Epithelial cell of esophagus (primary cell): Measurements from ENCODE around the gene TMEFF2.

ENCODE experiments used
- DNase-seq: peaks from one replicate; pipeline ENCODE4 v3.0.0; 2010; ENCODE audit warnings: low read depth
- H3K4me3 ChIP-seq: 2 replicates; pipeline ENCODE4 v1.5.1; 2011; ENCODE audit warnings: mild to moderate bottlenecking, low read length, control low read depth
- TF ChIP-seq, protein P1 (sequence below): IDR thresholded peaks from 2 replicates; pipeline ENCODE4 v1.5.1; 2011; ENCODE audit warnings: low read depth, mild to moderate bottlenecking, low read length, control low read depth, inconsistent platforms; ENCODE audit not compliant: insufficient read depth; ENCODE audit errors: missing control alignments

Gene TMEFF2

DNA sequence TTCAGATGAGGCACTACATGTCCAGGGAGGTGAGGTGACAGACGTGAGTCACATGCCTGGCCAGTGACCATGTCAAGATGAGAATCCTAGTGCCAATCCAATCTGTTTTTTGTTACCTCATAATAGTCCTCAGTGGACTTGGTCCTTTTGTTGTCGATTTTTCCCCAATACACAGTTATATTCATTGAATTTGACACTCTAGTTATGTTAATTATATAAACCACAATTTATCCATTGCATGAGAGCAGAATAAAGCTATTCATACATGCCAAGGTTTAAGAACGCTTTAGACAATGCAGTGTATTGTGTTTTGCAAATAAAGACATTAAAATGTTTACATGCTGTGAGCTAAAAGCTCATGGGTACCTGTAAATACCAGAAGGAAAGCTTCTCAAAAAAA, 21.6 kb upstream of the TMEFF2 start:
- no peak for DNase-seq
- TF ChIP-seq, protein P1, sequence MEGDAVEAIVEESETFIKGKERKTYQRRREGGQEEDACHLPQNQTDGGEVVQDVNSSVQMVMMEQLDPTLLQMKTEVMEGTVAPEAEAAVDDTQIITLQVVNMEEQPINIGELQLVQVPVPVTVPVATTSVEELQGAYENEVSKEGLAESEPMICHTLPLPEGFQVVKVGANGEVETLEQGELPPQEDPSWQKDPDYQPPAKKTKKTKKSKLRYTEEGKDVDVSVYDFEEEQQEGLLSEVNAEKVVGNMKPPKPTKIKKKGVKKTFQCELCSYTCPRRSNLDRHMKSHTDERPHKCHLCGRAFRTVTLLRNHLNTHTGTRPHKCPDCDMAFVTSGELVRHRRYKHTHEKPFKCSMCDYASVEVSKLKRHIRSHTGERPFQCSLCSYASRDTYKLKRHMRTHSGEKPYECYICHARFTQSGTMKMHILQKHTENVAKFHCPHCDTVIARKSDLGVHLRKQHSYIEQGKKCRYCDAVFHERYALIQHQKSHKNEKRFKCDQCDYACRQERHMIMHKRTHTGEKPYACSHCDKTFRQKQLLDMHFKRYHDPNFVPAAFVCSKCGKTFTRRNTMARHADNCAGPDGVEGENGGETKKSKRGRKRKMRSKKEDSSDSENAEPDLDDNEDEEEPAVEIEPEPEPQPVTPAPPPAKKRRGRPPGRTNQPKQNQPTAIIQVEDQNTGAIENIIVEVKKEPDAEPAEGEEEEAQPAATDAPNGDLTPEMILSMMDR, result no peak
- H3K4me3 ChIP-seq, result no peak overlapping the region

DNA sequence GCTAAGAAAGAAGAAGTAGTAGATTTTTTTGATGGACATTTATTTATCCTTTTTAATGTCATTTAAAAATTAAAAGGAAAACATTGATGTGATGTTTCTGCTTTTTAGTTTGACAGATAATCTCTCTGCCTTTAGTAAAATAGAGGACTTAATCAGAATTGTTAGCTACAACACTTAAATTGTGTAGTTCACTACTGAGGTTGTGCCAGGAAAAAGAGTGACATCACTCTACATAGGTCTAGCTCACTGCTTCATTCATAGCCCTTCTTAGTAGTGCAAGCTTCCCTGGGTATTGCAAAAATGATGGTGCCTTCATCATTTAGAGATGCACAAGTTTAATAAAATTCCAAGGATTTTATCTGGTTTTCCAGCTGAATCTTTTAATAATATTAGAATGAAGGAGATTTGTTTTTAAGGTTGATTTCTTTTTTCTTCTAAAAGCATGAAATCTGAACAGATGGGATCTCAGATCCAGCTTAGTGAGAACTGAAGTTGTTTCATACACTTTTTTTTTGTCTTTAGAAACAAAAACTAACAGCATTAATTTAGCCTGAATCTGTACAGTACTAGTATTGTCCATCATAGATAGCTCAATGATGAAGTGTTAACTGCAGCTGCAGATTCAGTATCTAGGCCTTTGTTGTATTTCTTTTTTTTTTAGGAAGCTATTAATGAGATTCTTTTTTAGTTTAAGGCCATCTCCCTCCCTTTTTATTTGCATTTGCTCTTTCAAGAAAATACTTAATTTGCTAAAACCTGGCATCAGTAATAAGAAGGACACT, 20.6 kb upstream of the TMEFF2 start:
- TF ChIP-seq, protein P1, result no peak
- H3K4me3 ChIP-seq, result no peak overlapping the region
- no peak for DNase-seq

DNA sequence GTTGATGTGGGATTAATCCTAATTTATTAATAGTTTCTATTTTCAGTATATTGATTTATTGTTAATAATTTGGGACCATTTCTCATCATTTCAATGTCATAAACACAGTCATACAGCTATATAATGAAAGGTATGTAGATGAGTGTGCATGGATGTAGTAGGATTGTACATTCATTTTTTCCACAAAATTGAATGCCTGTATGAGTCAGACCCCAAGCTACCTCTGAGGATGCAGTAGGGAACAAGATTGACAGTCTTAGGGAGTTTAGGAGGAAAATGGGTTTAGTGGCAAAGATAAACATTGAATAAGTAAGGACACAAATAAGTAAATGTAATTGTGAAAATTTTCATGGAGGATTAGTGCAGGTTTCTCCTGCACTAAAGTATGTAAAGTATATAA, 14.1 kb upstream of the TMEFF2 start:
- TF ChIP-seq, protein P1, result no peak
- no peak overlapping the region for H3K4me3 ChIP-seq
- no peak for DNase-seq

DNA sequence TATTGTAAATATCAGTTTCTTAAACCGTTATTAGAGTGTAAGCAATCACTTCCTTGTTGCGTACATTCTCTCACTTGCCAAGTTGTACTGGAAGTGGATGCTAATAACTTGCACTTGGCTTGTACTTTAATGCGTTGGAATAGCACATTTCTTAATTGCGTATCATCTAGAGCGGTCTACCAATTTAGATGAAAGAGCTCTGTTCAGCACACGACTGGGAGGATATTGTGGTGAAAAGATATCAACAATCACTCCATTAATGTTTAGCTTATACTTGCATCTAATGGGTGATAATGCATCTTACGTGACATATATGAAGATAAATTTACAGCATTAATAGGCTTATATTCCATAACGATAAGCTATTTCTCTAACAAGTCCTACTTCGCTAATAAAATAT, 11.7 kb upstream of the TMEFF2 start:
- TF ChIP-seq, protein P1, result no peak

DNA sequence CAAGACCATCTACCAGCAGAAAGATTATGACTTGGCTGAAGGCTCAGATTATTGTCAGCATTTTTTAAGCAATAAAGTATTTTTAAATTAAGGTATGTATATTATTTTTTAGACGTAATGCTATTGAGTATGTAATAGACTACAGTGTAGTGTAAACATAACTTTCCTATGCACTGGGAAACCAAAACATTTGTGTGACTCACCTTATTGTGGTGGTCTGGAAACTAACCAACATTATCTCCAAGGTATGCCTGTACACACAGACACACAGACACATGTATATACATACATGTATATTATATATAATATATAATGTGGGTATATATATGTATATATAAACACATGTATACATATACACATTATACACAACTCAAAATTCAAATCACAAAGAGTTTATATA, 9.1 kb upstream of the TMEFF2 start:
- DNase-seq, result no peak
- TF ChIP-seq, protein P1, result no peak
- no peak overlapping the region for H3K4me3 ChIP-seq

More for the DNA sequence above, 11.7 kb upstream of the TMEFF2 start:
- no peak overlapping the region for H3K4me3 ChIP-seq
- DNase-seq, result no peak

DNA sequence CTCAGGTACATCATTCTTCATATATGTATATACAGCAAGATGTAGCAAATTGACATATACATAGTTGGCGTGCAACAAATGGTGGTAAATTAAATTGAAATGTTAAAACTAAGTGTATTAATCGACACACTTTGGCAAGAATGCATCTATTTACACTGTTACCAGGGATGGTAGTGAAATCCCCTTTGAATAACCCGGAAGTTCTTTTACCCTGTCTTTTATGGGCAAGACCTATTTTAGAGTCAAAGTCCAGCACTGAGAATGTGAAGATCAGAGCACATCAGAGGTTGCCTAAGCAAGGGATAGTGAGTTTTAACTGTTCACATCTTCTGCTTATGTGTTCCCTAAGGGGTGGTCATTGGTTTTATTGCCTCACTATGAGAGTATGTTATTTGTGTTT, 7.6 kb upstream of the TMEFF2 start:
- DNase-seq, result no peak
- TF ChIP-seq, protein P1, result no peak
- no peak overlapping the region for H3K4me3 ChIP-seq

DNA sequence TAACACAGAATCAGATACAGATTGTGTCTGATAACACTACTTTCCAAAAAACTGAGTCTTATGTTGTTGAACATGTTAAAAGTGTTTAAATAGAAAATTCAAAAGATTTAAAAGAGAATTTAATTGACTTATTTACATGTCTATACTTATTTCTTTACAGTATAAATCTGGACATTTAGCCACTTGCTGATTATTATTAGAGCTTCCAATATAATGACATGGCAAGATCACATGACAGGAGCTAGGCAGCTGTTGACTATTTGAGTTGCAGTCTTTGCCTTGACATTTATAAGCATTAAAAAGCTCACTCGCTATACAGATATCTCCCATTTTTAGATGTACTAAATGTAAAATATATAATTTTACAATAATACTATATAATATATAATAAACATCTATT, 6.4 kb upstream of the TMEFF2 start:
- DNase-seq, result no peak
- H3K4me3 ChIP-seq, result no peak overlapping the region
- TF ChIP-seq, protein P1, result no peak
